HG03565 (cell line): ENCODE results near the gene PLIN3.
"Not testable (repeated sequence)": the region's sequence is repeated elsewhere in the genome, so short reads cannot be mapped to it uniquely, and the experiment has no call there.

Source experiments
- ATAC-seq: cut with Tn5 transposase; IDR thresholded peaks from one replicate; pipeline ENCODE4 v1.9.1; 2021; ENCODE audit warnings: mild to moderate bottlenecking, moderate library complexity; ENCODE audit not compliant: unreplicated experiment

PLIN3 gene

DNA sequence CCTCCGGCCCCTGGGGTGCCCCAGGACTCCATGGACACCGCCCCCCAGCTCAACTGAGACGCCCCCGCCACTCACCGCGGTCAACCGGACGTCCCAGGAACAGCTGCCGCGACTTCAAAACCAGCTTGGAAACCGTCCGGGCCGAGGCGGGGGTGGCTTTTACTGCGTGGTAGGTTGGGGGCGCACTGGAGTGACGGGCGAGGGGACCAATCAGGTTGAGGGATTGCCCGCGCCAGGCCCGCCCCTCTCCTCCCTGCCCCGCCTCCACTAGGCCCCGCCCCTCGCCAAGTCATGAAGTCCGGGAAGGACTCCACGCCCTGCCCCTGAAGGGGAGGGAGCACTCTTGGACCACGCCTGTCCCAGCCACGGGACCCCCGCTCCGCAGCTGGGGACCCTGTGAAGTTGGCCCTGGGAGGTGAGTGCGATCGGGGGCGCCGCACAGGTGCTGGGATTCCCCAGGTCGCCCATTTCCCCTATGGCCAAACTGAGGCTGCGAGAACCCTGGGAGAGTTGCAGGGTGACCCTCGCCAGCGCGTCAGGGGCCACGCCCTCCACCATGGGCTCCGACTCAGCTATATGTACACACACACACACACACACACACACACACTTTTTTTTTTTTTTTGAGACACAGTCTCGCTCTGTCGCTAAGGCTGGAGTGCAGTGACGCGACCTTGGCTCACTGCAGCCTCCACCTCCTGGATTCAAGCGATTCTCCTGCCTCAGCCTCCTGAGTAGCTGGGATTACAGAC lies at the start of gene PLIN3:
PLIN3 (minus strand) TSS at position 134 of the 752 bp plus-strand sequence. CDS start 6,273 bp downstream, outside the sequence.
- ATAC-seq: no peak

DNA sequence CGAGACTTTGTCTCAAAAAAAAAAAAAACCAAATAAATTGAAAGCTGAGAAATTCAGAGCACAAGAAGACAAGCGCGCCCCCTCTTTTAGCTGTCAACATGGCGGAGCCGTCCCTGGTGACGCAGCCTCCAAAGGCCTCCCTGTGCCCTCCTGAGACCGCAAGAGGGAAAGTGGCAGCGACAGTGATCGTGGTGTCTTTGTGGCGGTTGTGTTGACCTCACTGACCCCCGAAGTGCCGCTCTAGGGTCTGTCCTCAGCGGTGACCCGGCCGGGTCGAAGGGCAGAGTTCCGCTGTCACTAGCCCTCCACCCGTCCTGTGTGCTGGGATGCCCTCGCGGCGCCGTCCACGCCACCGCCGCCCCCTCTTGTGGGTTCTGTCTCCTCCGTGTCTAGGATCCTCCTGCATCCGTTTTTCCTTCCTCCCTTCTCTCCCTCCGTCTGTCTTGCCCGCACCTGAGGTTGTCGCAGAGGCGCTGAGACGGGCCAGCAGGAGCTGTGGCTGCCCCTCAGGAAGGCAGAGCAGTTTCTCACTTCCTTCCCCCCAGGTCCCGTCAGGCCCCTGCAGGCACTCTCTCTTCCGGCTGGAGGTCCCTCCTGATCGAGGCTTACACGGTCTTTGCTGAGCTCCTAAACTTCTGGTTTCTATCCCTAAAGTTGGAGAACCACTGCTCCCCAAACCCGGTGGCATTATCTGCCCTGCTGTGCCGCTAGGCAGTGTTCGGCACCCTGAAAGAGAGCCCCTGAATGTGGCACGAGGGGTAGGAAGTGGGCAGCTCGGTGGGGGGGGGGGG lies 49.0 kb upstream of the PLIN3 start:
- ATAC-seq: no peak

GRCh38 chr19:4914736-4915501 lies 47.5 kb upstream of the PLIN3 start:
- ATAC-seq: no peak

GRCh38 chr19:4913996-4914735 lies 46.7 kb upstream of the PLIN3 start:
- no peak for ATAC-seq

DNA sequence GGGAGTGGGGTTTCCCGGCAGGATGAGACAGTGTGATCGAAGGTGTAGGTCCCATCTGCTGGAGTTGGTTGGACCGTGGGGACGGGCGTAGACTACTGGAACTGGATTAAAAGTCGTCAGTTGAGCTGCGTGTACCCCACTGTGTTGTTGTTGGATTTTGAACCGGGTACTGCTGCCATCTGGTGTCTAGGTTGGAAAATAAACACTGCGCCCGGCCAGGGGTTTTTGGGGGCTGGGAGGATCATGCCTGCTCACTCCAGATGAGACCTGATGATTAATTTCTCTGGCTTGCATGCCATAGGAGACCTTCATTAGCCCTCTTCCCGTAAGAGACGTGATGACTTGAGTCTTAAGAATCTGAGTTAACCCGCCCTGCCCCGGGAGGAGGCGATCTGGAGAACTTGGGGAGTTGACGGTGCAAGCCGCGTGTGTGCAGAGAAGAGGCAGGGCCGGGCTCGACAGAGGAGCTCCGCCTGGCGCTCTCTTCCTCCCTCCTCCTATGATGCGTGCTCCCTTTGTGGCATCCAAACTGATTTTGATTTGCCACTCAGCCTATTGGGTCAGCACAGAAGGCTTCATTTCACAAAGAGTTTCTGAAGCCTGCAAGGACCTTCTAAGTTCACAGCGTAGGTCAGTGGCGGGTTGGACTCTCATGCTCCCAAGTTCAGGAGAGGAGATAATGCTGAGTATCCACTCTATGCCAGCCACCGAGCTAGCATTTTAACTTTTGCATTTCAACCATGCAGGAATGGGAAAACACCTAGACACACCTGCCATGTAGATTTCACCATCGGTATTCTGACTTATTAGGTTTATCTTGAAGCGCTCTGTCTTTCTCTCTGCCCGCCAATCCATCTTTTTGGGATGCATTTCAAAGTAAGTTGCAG lies 44.6 kb upstream of the PLIN3 start:
- no peak for ATAC-seq

- no peak for ATAC-seq
These were observed 43.8 kb upstream of the PLIN3 start for GRCh38 chr19:4911314-4911713.

- ATAC-seq: no peak
These were observed 43.3 kb upstream of the PLIN3 start for GRCh38 chr19:4910594-4911281.

DNA sequence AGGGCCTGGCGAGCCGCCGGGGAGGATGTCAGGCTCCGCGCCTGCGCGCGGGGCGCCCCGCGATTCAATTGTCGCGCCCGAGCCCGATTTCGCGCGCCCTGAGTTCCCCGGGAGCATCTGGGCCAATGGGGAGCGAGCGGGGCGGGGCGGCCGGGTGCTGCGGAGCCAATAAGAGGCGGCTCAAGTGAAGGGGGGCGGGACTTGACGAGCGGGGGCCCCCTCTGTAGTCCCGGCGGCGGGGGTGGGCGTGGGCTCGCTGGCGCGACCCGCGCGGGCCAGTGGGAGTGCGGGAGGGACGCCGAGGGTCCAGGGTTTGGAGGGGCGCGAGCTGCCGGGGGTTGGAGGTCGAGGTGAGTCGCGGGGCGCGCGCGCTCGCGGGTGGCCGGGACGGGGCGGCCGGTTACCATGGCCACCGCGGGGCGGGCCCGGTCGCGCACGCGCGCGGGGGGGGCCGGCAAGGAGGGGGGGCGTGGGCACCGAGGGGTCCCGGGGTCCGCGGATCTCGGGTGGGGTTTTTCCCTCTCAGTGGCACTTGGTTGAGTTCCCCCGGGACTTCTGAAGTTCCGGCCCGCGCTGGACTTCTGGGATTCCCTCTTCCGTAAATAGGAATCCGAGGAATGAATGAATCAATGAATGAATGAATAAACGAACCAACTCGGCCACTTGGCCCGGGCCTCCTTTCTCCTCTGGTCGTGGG lies 42.6 kb upstream of the PLIN3 start:
- no peak for ATAC-seq

- no peak for ATAC-seq
These were observed 41.9 kb upstream of the PLIN3 start, which contains the start of gene UHRF1 for GRCh38 chr19:4909156-4909896. UHRF1 (plus strand) TSS chr19:4909501; CDS start chr19:4910886, 1,385 bp downstream.

DNA sequence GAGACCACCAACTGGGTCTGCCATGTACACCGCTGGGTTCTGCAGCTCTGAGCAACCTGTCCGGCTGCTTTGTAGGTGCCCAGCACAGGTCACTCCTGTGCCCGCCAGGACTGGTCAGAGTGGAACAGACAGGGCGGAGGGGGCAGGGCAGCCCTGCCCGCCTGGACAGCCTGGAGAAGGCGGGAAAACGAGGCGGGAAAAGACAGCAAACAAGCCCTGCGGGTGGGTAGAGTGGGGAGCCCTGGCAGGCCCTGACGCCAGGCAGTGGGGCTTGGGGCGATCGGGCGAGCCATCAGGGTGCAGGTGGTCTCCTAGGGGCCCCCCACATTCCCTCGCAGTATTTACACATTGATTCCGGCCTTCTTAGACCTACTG lies 41.3 kb upstream of the PLIN3 start:
- ATAC-seq: no peak

DNA sequence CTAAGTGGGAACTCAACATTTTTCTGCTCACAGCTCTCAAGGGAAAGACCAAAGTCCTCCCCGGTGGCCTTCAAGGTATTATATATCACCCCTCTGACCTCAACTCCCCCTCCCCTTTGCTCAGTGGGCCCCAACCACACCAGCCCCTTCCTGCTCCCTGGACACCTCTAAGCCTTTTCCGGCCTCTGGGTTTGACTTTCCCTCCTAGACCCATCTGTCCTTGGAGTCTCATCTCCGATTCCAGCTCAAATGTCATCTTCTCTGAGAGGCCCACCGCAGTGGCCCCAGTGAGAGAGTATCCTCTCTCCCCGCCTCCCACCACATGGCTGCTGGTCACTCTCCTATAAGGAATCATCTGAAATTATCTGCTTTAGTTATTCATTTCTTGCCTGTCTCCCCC lies 40.9 kb upstream of the PLIN3 start:
- ATAC-seq: no peak

DNA sequence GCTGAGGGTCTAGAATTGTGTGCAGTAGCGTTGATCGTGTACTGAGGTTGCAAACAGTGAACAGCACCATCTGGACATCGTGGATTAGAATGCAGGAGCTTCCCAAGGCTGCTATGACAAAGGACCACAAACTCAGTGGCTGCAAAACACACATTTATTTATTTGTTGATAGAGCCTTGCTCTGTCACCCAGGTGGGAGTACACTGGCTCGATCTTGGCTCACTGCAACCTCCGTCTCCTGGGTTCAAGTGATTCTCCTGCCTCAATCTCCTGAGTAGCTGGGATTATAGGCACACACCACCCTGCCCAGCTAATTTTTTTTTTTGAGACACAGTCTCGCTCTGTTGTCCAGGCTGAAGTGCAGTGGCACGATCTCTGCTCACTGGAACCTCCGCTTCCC lies 39.5 kb upstream of the PLIN3 start:
- no peak for ATAC-seq

DNA sequence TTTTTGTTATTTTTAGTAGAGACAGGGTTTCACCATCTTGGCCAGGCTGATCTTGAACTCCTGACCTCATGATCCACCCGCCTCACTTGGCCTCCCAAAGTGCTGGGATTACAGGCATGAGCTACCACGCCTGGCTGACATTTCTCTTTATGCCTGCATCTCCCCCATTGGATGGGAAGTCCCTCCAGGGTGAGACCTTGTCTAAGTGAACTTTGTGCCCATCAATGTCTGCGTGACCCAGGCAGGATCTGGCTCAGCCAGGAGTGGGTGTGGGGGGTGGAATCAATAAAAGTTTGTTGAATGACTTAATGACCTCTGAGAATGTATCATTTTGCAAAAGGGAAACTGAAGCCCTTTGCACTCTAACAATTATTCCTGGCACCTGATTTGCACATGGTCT lies 37.0 kb upstream of the PLIN3 start:
- no peak for ATAC-seq

GRCh38 chr19:4902796-4903195 lies 35.3 kb upstream of the PLIN3 start, which contains the start of gene ARRDC5:
ARRDC5 (minus strand) TSS chr19:4902896; CDS start chr19:4902825, 71 bp downstream.
- no peak for ATAC-seq

- ATAC-seq: not testable (repeated sequence)
These were observed 33.4 kb upstream of the PLIN3 start for GRCh38 chr19:4900879-4901278.

GRCh38 chr19:4897146-4897545 lies 29.7 kb upstream of the PLIN3 start:
- ATAC-seq: no peak

DNA sequence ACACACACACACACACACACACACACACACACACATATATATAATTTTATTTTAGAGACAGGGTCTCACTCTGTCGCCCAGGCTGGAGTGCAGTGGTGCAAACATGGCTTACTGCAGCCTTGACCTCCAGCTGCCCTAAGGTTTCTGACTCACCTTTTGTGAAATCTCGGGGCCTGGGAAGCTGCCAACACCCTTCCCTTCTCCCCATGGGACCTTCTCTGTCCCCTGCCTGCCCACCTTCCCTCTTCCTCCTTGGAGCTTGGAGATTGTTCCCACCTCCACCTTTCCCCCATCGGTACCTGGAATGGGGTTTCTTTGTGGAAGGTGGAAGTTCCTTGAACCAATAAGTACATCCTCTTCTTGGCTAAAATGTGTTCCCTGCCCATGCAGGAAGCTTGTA lies 28.9 kb upstream of the PLIN3 start:
- ATAC-seq: no peak

DNA sequence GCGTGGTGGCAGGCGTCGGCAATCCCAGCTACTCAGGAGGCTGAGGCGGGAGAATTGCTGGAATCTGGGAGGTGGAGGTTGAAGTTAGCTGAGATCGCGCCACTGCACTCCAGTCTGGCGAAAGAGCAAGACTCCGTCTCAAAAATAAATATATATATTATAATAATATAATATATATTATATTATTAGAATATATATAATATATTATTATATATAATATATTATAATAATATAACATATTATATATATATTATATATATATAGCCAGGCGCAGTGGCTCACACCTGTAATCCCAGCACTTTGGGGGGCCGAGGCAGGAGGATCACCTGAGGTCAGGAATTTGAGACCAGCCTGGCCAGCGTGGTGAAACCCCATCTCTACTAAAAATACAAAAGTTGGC lies 25.5 kb upstream of the PLIN3 start:
- not testable (repeated sequence) for ATAC-seq
